ENCODE data around the gene SRPRB. TPM values are rescaled to one million over a fixed set of nuclear protein-coding genes. Genes with fewer than 3 reads are reported as not detected.

The SRPRB gene
- total and polyA plus RNA-seq, 2 donors (not counting 3 experiments of a cell fraction or from before 2014, with no cell fraction given): 22.7 to 69.2 TPM

GRCh38 chr3:133838296-133838789 lies 32.7 kb downstream of the SRPRB start:
- CTCF ChIA-PET: interaction anchor here (0.7 kb wide), 1 partner anchor 88 kb away, joined by 3 read pairs; no protein-coding TSS in a partner anchor
- H3K27ac ChIP-seq (ENCODE audit: insufficient read depth, low read depth, low read length): no peak overlapping the region
- no peaks in the 10 kb centered on the region for H3K36me3 ChIP-seq (ENCODE audit: control insufficient read depth in 2 of 2, extremely low read depth in 1 of 2, insufficient read depth in 2 of 2, low read length in 2 of 2)
- no peaks in the 10 kb centered on the region for H3K79me2 ChIP-seq (ENCODE audit: control insufficient read depth, insufficient read depth, low read length)
- H3K9me1 ChIP-seq (replicated peaks; ENCODE audit: control insufficient read depth, extremely low read depth, insufficient read depth, low read length): no peaks in the 10 kb centered on the region
- no peak overlapping the region for H2AFZ ChIP-seq (ENCODE audit: low read depth, low read length)
- no TSS peak for BruUV-seq (replicated peaks)
- H3K4me2 ChIP-seq (ENCODE audit: insufficient read depth, low read length): no peak overlapping the region
- no peaks in the 10 kb centered on the region for H4K20me1 ChIP-seq (replicated peaks; ENCODE audit: control insufficient read depth, extremely low read depth, insufficient read depth, low read length)
- intact Hi-C loops (cut with micrococcal nuclease): no loop called here
- no peak overlapping the region for H3K9ac ChIP-seq (replicated peaks; ENCODE audit: extremely low read depth, insufficient read depth, low read length)
- H3K9me3 ChIP-seq (replicated peaks; ENCODE audit: control insufficient read depth, insufficient read depth, low read length): no peaks in the 10 kb centered on the region
- no peak overlapping the region for H3K4me3 ChIP-seq (replicated peaks in 1 of 3; ENCODE audit: insufficient read depth in 1 of 3, low read depth in 1 of 3, low read length in 3 of 3)
- no peak for DNase-seq (ENCODE audit: low read depth, low spot score)
- POLR2A ChIA-PET: no interaction called here
- no peak for FAIRE-seq
- TF ChIP-seq EZH2 (IDR thresholded peaks at IDR 0.05; ENCODE audit: borderline replicate concordance, low read depth, low read length, severe bottlenecking) (no peak), POLR2AphosphoS5 (IDR thresholded peaks at IDR 0.05; ENCODE audit: insufficient read depth, low read depth, low read length) (no peak)
- dilution Hi-C loops (cut with MboI; ENCODE audit: extremely low pct_ligation_motif_present, low sequenced_read_pairs): no loop called here
- no peaks in the 10 kb centered on the region for H3K4me1 ChIP-seq (ENCODE audit: control insufficient read depth, extremely low read depth, insufficient read depth, low read length)
- no peaks in the 10 kb centered on the region for H3K27me3 ChIP-seq (ENCODE audit: control insufficient read depth in 2 of 2, insufficient read depth in 2 of 2, low read length in 2 of 2)

- BruUV-seq (replicated peaks): no TSS peak
- POLR2A ChIA-PET: no interaction called here
- Histone ChIP-seq H3K27ac (ENCODE audit: insufficient read depth, low read depth, low read length) (no peak overlapping the region), H3K4me3 (replicated peaks in 1 of 3; ENCODE audit: insufficient read depth in 1 of 3, low read depth in 1 of 3, low read length in 3 of 3) (no peak overlapping the region), H3K36me3 (ENCODE audit: control insufficient read depth in 2 of 2, extremely low read depth in 1 of 2, insufficient read depth in 2 of 2, low read length in 2 of 2) (no peaks in the 10 kb centered on the region), H3K9ac (replicated peaks; ENCODE audit: extremely low read depth, insufficient read depth, low read length) (no peak overlapping the region), H3K4me1 (ENCODE audit: control insufficient read depth, extremely low read depth, insufficient read depth, low read length) (no peaks in the 10 kb centered on the region), H3K9me3 (replicated peaks; ENCODE audit: control insufficient read depth, insufficient read depth, low read length) (no peaks in the 10 kb centered on the region), H3K27me3 (ENCODE audit: control insufficient read depth in 2 of 2, insufficient read depth in 2 of 2, low read length in 2 of 2) (peaks cover 0 to 2% of the 10 kb centered on the region in 2 experiments), H3K79me2 (ENCODE audit: control insufficient read depth, insufficient read depth, low read length) (no peaks in the 10 kb centered on the region), H3K4me2 (ENCODE audit: insufficient read depth, low read length) (no peak overlapping the region), H4K20me1 (replicated peaks; ENCODE audit: control insufficient read depth, extremely low read depth, insufficient read depth, low read length) (no peaks in the 10 kb centered on the region), H3K9me1 (replicated peaks; ENCODE audit: control insufficient read depth, extremely low read depth, insufficient read depth, low read length) (no peaks in the 10 kb centered on the region), H2AFZ (ENCODE audit: low read depth, low read length) (no peak overlapping the region)
- FAIRE-seq (no peak), DNase-seq (ENCODE audit: low read depth, low spot score) (no peak)
- CTCF ChIA-PET: no interaction called here
- TF ChIP-seq MYC (IDR thresholded peaks at IDR 0.05; ENCODE audit: low read depth, low read length) (no peak), FOS (IDR thresholded peaks at IDR 0.05; ENCODE audit: borderline replicate concordance, insufficient read depth, low read length) (no peak), POLR2A (IDR thresholded peaks at IDR 0.05; ENCODE audit: low read depth, low read length) (no peak), JUN (IDR thresholded peaks at IDR 0.05; ENCODE audit: borderline replicate concordance, insufficient read depth, insufficient read length, low read depth) (no peak), POLR2AphosphoS5 (IDR thresholded peaks at IDR 0.05; ENCODE audit: insufficient read depth, low read depth, low read length) (no peak), MAX (IDR thresholded peaks at IDR 0.05; ENCODE audit: insufficient read depth, insufficient read length) (no peak), CTCF (IDR thresholded peaks at IDR 0.05; ENCODE audit: extremely low read depth in 1 of 2, insufficient read depth in 1 of 2, low read depth in 1 of 2, low read length in 2 of 2) (no peak), EZH2 (IDR thresholded peaks at IDR 0.05; ENCODE audit: borderline replicate concordance, low read depth, low read length, severe bottlenecking) (no peak), GATA2 (IDR thresholded peaks at IDR 0.05; ENCODE audit: insufficient read depth, insufficient read length, low read depth, low read length) (no peak)
- intact Hi-C loops (cut with micrococcal nuclease) (no loop called here), dilution Hi-C loops (cut with MboI; ENCODE audit: extremely low pct_ligation_motif_present, low sequenced_read_pairs) (no loop called here)
Observed at GRCh38 chr3:133838916-133839800, 33.5 kb downstream of the SRPRB start.
